Measurements from ENCODE around the gene ATAD3C.

GRCh38 chr1:1451696-1452364 lies 2.3 kb downstream of the ATAD3C start:
- TF ChIP-seq CTCF (IDR thresholded peaks at IDR 0.05) (no peak), POLR2A (IDR thresholded peaks at IDR 0.05; ENCODE audit: low read depth) (no peak), EP300 (IDR thresholded peaks at IDR 0.05) (no peak), POLR2AphosphoS5 (IDR thresholded peaks at IDR 0.05) (no peak)
